Measurements from ENCODE around the gene AHRR. TPM values are rescaled to one million over a fixed set of nuclear protein-coding genes. Genes with fewer than 3 reads are reported as not detected.

Gene AHRR
- total and polyA plus RNA-seq, 10 of the 15 experiments (the other 5 are each of a cell fraction or from before 2014, with no cell fraction given), result 0.90 to 35.2 (median 19.2) TPM

GRCh38 chr5:324736-325612 is 3.5 kb downstream of the AHRR start:
- Histone ChIP-seq H2AFZ (ENCODE audit: control insufficient read depth, low read depth, low read length) (no peak overlapping the region), H3K79me2 (ENCODE audit: control insufficient read depth, insufficient read depth, low read length) (peaks cover 91% of the 10 kb centered on the region), H4K20me1 (ENCODE audit: control insufficient read depth, insufficient read depth) (no peaks in the 10 kb centered on the region), H3K27me3 (replicated peaks in 1 of 2; ENCODE audit: control insufficient read depth in 2 of 2, insufficient read depth in 2 of 2, low read length in 1 of 2) (no peaks in the 10 kb centered on the region), H3K4me2 (ENCODE audit: control insufficient read depth, insufficient read depth) (peak overlapping the region; percentile 82), H3K27ac (ENCODE audit: control insufficient read depth, insufficient read depth) (peak overlapping the region; percentile 42), H3K9me3 (replicated peaks; ENCODE audit: control insufficient read depth, insufficient read depth, low read length) (peaks cover 2% of the 10 kb centered on the region; the same call in 2 of the 3 replicates), H3K9ac (ENCODE audit: control insufficient read depth, insufficient read depth, low read length) (peak overlapping the region; percentile 48), H3K36me3 (ENCODE audit: control insufficient read depth in 2 of 2, insufficient read depth in 2 of 2, low read length in 1 of 2) (peaks cover 0 to 2% of the 10 kb centered on the region in 2 experiments; a peak in 1 of 4 replicates), H3K4me1 (ENCODE audit: control insufficient read depth, insufficient read depth, low read length) (no peaks in the 10 kb centered on the region), H3K4me3 (peak overlapping the region; percentile 61)
- FAIRE-seq (no peak), DNase-seq (ENCODE audit: low read depth, low spot score) (no peak), ATAC-seq (no peak)
- intact Hi-C loops (cut with micrococcal nuclease; ENCODE audit: unreplicated experiment), result no loop called here
- ChIA-PET POLR2A (interaction anchor here (0.9 to 2.5 kb wide), 3 partner anchors 10 to 81 kb away, joined by 3 to 8 read pairs (median 6); no protein-coding TSS in a partner anchor), RAD21 (ENCODE audit: unreplicated experiment) (interaction anchor here (1.6 kb wide), 1 partner anchor 17 kb away, joined by 3 read pairs; no protein-coding TSS in a partner anchor), SMC1A (ENCODE audit: uncharacterized antibody, unreplicated experiment) (interaction anchor here (2.3 kb wide), 1 partner anchor 12 kb away, joined by 6 read pairs; no protein-coding TSS in a partner anchor), CTCF (interaction anchor here (1.0 to 1.6 kb wide), 2 partner anchors 13 to 25 kb away, joined by 3 read pairs; no protein-coding TSS in a partner anchor)
- in situ Hi-C loops (cut with MboI), result no loop called here
- BruUV-seq (replicated peaks), result TSS peak; percentile 45
- TF ChIP-seq BHLHE40 (IDR thresholded peaks at IDR 0.05; ENCODE audit: borderline replicate concordance in 1 of 2, low read depth in 2 of 2, low read length in 1 of 2) (peak in 1 of 2 experiments; percentile 10; a peak in 1 of 4 replicates), IKZF1 (conservative IDR thresholded peaks at IDR 0.05) (peak; percentile 45), RELB (IDR thresholded peaks at IDR 0.05; ENCODE audit: low read depth) (no peak), NKRF (conservative IDR thresholded peaks at IDR 0.05) (0 out of 2 replicates have a peak, but pooled peaks have one; percentile 22)
- WGBS (ENCODE audit: insufficient coverage, insufficient replicate concordance, low lambda C conversion rate, missing lambda C conversion rate), result 75% methylated on average over 22 of the region's 24 CpGs

Measured in GM12878 (cell line).